HG02870 (cell line): ENCODE results near the gene SDCCAG8.

Experiments
- ATAC-seq: cut with Tn5 transposase; IDR thresholded peaks from one replicate; pipeline ENCODE4 v1.9.1; 2021; ENCODE audit warnings: mild to moderate bottlenecking, moderate library complexity; ENCODE audit not compliant: unreplicated experiment

SDCCAG8 gene

DNA sequence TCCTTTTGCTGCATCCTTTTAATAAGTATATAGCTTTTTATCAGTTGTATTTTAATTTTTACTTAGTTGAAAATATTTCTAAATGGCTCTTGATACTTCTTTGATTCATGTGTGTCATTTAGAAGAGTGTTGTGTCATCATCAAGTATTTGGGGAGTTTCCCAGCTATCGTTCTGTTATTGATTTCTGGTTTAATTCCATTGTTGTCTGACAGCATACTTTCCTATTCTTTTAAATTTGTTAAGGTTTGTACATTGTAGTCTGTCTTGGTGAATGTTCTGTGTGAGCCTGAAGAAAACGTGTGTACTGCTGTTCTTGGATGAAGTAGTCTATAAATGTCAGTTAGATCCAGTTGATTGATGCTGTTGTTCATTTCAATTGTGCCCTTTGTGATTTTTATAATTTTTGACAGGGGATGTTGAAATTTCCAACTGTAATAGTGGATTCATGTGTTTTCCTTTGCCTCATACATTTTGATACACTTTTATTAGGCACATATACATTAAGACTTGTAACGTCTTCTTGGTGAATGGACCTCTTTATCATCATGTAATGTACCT is 24.8 kb downstream of the SDCCAG8 start:
- no peak for ATAC-seq

DNA sequence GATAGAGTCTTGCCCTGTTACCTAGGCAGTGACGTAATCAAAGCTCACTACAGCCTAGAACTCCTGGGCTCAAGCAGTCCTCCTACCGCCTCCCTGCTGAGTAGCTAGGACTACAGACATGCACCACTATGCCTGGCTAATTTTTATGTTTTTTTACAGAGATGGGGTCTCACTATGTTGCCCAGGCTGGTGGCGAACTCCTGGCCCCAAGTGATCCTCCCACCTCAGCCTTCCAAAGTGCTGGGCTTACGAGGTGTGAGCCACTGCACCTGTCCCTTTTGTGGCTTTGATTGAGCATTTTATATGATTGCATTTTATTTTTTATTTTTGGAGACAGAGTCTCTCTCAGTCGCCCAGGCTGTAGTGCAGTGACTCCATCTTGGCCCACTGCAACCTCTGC is 25.8 kb downstream of the SDCCAG8 start:
- ATAC-seq: no peak

DNA sequence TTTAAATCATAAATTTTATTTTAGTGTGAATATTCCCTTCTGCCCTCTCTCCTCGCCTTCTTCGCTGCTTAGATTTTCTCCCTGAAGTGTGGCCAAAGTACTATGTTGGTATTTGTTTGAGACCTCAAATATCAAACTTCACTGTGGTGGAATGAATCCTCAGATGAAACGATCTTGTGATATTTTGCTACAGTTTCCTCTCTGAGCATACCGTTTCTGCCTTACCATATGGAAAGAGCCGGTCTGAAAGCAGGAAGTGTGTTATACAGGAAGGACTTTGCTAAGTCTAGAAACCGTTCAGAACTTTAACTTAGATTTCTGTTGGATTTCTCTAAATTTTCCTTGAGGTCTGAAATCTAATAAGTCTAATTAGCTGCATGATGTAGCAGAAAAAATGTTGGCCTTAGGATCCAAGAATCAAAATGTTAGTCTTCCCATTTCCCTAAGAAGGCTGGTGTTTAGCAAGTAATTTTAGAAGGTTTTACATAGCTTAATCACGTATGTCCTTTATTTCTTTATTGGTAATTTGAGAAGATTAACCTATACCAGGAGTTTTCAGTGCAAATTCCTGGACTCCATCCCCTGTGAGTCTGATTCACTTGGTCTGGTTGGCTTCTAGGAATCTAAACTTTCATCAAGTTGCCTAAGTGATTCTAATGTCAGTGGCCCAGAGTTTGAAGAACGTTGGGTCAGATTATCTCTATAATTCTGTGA is 30.7 kb downstream of the SDCCAG8 start:
- no peak for ATAC-seq

DNA sequence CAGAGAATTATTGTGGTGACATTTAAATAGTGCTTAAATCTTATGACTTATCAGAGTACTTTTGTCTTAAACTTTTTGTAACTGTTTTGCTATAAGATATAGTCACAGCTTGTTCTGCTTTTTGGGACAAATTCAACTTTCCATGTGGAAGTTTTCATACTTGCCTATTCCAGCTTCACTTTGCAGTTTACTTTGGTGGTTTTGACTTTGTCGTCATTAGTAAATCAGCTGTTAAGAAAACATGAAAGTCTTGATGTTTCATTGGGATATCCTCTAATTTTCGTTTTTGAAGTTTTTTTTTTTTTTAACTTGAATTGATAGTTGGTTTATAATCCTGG is 31.3 kb downstream of the SDCCAG8 start:
- ATAC-seq: no peak

DNA sequence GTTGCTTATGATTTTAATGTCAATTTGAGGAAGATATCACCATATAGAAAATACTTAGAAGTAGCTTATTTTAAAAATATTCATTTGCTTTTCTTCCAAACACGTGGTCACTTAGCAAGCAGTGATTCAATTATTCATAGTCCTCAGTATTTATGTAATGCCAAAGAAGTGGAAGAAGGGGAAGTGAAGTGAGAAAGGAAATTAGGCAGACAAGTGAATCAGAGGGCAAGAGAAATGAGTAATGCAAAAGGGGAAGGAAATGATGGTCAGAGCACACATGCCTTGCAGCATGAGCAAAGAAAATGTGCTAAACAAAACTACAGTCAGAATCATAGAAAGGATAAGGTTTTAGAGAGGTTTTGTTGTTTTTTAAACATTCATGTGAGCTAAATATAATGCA is 31.8 kb downstream of the SDCCAG8 start:
- ATAC-seq: peak; percentile 96

DNA sequence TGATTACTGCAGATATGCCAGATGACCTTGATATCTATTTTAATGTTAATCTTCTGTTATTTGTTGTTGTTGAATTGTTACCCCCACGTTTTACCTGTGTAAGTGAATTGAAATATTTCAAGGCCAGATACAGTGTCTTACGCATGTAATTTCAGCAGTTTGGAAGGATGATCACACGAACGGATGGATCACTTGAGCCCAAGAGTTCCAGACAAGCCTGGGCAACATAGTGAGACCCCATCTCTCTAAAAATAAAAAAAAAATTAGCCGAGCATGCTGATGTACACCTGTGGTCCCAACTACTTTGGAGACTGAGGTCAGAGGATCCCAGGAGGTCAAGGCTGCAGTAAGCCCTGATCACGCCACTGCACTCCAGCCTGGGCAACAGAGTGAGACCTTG is 32.2 kb downstream of the SDCCAG8 start:
- ATAC-seq: no peak

DNA sequence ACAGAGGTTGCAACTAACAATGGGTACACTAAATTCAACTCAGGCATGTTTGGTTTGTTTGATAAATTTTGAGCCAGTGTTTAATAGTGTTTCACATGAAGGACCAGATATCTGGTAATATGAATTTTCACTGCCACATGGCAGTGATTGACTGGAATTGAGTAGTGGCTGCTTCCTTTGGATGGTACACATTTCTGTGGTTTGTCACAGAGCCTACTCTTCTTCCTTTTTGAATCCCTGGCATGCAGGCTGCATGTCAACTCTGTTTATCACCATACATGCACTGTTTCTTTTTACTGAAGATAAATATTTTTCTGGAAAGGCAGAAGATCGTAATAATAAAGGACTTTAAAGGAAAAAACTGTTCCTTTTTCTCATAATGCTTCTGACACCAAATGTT is 35.5 kb downstream of the SDCCAG8 start:
- no peak for ATAC-seq

DNA sequence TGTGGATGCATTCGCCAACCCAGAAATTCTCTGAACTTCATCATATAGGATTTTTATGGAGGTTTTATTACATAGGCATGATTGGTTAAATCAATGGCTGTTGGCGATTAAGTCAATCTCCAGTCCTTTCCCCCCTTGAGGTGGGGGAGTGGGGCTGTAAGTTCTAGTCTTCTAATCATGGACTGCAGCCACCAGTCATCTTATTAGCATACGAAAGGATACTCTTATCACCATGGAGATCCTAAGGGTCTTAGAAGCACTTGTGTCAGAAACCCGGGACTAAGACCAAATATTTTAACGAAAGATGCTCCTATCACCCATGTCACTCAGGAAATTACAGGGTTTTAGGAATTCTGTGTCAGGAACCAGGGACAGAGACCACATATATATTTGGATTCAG is 36.3 kb downstream of the SDCCAG8 start:
- ATAC-seq: no peak

DNA sequence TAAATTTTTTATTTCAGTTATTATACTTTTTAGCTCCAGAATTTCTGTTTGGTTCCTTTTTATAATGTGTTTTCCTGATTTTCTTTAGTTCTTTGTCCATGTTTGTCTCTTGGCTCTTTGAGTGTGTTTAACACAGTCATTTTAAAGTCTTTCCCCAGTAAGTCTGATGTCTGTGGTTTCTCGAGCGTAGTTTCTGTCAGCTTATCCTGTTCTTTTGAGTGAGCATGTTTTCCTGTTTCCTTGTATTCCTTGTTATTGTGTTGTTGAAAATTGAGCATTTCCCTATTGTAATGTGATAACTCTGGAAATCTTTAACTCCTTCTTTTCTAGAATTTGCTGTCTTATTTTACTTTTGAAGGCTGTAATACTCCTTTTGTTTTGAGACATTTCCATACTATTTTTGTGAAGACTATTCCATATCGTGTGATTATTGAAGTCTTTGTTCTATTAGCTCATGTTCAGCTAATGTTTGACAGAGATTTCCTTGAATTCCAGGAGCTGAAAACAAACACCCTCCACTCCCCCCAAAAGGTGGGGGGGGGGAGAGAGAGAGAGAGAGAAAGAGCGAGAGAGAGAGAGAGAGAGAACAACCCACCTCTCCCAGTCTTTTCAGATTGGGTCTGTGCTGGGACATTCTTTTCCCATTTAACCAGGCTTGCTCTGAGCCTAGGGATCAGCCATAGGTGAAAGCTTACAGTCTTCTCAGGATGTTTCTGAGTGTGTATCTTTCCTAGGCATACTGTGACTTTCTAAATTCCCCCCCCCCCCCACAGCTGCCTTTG is 38.3 kb downstream of the SDCCAG8 start:
- ATAC-seq: no peak

DNA sequence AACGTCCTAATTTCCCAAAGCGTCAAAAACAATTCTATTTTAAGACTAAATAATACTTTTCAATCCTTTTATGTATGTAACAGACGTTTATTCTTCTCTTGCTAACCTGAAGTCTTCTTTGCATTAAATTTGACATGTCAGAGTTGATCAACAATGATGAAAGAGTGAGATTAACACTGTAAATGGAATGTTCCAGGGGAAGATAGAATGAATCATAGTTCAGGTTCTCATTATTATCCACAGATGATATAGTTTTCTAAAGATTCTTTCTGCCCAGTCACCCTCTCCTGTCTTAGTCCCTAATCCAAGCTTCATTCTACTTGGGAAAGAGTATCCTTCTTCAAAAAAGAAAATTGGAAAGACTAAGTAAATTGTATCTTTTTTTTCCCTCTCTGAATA is 38.9 kb downstream of the SDCCAG8 start:
- ATAC-seq: no peak

DNA sequence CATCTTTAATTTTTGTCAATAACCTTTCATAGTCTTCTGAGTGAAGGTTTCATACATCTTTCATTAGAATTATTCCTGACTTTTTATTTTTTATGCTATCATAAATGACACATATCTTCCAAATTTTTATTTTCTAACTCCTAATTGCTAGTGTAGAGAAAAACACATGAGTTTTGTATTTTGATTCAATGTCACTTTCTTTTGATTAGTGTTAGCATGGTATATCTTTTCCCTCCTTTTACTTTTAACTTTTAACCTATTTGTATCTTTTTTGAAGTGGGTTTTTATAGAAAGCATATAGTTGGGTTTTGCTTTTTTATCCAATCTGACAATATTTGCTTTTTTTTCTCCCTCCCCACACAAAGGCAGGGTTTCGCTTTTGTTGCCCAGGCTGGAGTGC is 43.2 kb downstream of the SDCCAG8 start:
- no peak for ATAC-seq

DNA sequence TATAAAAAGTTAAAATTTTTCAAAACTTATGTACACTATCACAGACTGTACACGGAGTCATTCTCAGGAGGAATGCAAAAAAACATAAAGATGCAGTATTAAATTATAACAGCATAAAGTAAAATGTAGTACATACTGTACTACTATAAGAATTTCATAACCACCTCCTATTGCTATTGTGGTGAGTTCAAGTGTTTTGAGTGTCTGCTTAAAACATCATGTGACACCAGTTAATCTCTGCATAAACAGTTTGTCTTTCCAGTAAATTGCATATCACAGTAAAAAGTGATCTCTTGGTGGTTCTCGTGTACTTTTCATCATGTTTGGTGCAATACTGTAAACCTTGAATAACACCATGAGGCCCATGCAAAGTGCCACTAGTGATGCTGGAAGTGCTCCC is 45.2 kb downstream of the SDCCAG8 start:
- ATAC-seq: no peak

DNA sequence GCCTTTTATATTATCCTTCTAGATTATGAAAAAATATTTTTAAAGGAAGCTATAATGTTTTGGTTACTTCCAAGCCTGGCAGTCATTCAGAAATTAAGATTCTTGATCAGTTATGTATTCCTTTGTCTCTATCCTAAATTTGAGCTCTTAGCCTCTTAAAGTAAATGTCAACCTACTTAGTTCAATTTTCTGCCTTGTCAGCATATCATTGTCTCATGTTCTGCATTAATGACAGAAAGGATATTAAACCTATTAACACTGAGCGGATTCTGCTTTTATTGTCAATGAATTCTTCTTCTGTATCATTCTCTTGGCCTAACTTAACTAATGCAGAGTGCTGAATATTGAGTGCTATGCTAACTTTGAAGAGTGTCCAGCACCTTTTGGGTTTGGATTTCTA is 56.0 kb downstream of the SDCCAG8 start:
- ATAC-seq: no peak

DNA sequence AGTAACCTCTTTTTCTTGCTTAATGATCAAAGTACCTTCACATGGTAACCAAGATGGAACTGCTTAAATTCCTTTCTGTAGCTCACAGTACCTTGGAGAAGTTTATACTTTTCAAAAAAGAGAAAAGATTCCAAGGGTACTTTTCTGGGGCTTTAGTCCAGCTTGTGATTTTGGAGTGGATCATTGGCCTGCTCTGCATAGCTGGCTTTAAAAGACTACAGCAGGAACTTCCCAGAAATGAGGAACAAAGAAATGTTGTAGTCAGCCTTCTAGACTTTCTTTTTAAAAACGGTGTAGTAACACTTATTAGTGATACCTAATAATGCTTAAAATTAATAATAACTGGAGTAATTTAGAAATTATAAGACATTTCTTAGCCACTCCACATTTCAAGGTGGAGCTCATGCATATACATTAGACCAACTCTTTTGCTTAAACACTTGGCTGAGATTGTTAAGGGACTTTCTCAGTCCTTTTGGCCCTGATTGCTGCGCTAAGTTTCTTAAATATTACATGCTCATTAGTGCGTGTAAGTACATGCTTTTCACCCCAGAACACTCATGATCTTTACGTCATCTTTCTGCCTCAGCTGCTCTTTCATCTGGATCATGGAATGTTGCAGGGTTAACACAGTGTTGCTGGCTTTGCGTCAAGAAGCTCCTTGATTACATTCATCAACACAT is 57.3 kb downstream of the SDCCAG8 start:
- peak; percentile 29 for ATAC-seq

DNA sequence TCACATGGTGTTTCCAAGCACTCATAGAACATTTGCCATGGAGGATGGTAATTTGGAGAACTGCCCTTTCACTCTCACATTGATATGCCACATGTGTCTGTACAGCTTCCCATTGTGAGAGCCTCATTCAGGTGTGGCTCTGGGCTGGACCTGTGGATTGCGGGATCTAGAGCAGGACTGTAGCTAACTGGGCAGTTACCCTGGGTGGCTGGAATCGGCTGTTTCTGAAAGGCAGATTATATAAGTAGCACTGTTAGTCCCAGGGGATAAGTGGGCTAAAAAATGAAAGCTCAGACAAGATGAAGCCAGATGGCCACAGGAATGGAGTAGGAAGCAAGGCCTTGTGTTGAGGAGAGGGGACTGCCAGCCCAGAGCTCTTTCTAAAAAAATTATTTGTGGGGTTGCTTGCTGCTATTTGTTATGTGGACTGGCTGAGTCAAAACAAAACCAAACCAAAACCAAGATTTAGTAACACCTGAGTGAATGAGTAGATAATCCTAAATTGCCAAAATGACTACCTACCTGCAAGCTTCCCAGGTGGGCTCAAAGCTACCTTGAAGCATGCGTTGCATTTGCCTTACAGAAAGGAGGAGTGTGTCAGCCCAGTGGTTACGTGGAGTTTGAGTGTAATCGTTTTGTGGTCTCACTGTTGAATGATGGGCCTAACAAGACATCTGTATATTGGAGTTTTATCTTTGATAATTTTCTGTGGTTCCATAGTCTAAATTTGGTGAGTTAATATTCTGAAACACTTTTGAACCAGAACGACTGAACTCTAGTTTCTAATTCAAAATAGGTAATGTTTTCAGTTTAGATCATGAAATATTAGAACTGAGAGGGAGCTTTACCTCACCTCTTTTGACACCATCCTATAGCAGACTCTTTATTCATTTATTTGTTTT is 58.0 kb downstream of the SDCCAG8 start:
- ATAC-seq: peak; percentile 75

DNA sequence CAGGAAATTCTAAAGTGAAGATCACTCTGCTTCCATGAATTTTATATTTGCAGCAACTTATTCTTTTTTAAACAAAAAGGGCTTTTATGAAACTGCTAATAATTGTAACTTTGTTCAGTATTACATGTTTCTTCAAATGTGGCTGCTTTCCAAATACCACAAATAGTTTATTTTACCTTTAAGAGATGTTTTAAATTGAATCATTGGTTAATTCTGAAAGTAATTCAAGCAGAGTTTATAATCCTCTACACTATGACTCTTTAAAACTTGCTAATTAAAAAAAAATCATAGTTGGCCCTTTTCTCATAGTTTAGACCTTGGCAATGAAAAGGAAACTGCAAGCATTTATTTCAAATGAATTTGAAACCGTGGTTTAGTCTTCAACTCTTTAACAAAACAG is 59.6 kb downstream of the SDCCAG8 start:
- no peak for ATAC-seq

DNA sequence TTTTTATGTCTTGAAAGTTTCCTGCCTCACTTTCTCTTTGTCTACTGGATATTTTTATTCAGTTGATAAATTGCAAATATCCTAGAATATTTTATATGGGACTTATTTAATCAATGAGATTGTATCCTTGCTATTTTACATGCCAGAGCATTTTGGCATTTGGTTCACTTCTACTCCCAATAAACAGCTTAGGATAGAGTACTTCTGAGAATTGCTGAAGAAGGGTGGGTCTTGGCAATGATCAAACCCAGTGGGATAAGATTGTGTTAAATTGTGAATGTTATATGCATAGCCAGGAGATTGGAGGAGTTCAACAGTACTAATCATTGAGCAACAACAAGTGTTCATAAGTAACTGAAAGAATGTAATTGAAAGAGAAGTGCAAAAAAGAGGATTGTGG is 60.1 kb downstream of the SDCCAG8 start:
- no peak for ATAC-seq

DNA sequence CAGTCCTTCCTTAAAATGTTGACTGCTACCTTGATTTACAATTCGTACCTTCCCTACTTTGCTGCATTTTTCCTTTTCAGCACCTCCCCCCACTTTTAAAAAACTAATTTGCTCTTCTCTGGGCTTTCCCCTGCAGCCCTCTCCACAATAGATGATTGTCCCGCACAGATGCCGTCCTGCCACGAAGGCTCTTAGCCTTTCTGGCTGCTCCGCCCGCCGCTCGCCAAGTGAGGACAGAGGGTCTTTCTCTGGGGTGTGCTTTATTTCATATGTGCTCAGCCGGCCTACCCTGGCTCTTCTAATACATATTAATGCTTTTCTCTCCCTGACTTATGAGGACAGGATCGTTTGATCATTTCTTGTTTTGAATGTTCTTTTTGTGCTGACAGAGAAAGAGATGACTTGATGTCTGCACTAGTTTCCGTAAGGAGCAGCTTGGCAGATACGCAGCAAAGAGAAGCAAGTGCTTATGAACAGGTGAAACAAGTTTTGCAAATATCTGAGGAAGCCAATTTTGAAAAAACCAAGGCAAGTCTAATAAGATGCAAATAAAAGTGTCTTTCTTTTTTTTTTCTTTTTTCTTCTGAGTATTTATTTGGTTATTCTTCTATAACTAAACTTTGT is 60.6 kb downstream of the SDCCAG8 start:
- no peak for ATAC-seq

DNA sequence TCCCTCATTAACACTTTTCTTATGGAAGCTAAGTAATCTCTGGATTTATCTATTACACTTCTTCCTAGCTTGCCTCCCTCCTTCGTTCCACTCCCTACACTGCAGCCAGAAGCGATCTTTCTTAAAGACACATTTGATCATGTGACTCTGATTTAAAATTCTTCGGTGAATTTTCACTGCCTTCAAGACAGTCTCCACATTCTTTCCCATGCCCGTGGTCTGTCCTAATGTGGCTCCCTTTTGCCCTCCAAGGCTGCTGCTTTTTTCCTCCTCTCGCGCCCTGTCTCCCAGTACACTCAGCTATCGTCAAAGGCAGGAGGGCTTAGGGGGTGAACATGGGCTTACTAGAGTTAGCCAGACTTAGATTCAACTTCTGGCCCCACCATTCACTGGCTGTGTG is 64.4 kb downstream of the SDCCAG8 start:
- ATAC-seq: no peak

DNA sequence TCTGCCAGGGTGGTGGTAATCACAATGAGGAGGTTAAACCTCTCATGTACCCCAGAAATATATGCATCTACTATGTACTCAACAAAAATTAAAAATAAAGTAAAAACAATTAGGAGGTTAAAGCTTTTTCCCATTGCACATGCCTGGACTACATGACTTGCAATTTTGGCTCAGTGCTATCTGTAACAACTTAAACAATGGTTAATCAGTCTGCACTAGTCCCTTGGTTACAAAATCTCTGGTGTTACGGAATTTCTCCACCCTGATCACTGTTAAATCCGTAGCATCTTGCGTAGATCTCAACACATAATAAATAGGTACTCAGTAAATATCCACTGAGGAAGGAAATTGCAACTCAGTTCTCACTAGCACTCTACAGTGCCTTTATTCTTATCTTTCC is 66.5 kb downstream of the SDCCAG8 start:
- no peak for ATAC-seq
